Fibroblast of upper back skin (primary cell): ENCODE results near the gene BACH1.

Experiments used
- DNase-seq: peaks from one replicate; pipeline ENCODE4 v3.0.0-alpha.2; 2013

Gene BACH1

DNA sequence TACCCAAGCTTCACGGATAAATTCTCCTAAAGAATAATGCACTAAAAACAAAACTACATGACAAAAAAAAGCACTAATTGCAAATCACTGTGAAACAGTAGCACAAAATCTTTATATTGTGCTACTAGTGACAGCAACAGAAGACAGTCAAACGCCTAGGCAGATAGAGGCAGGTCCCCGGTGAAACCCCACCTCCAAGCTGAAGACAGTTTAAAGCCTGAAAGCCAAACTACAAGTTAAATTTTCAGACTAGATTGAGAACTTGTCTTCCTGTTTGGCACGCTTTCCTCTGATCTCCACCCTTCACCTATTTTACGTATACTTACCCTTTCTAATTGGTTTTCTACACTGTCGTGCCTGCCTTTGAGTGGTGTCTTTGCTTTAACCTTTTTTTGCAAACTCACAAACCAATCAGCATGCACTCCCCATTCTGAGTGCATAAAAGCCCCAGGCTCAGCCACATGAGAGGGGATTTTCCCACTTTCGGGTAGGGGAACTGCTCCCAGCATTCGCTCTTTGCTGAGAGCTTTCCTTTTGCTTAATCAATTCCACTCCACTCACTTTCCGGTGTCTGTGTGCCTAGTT, 3.6 kb upstream of the BACH1 start:
- no peak for DNase-seq

DNA sequence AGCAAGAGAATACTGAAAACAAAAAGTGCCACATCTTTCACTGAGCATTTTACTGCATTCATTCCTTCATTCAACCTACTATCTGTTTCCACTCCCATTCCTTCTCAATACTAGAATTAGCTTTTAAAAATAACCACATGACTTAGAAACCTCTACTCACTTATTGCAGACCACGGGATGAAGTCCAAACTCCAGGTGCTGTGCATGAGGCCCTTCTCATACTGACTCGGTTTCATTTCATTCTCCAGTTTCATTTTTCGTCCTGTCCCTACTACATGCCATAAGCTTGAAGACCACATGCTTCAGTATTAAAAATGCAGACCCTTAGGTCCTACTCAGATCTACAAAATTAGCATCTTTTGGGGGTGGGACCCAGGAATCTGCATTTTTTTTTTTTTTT, 2.3 kb upstream of the BACH1 start:
- no peak for DNase-seq

DNA sequence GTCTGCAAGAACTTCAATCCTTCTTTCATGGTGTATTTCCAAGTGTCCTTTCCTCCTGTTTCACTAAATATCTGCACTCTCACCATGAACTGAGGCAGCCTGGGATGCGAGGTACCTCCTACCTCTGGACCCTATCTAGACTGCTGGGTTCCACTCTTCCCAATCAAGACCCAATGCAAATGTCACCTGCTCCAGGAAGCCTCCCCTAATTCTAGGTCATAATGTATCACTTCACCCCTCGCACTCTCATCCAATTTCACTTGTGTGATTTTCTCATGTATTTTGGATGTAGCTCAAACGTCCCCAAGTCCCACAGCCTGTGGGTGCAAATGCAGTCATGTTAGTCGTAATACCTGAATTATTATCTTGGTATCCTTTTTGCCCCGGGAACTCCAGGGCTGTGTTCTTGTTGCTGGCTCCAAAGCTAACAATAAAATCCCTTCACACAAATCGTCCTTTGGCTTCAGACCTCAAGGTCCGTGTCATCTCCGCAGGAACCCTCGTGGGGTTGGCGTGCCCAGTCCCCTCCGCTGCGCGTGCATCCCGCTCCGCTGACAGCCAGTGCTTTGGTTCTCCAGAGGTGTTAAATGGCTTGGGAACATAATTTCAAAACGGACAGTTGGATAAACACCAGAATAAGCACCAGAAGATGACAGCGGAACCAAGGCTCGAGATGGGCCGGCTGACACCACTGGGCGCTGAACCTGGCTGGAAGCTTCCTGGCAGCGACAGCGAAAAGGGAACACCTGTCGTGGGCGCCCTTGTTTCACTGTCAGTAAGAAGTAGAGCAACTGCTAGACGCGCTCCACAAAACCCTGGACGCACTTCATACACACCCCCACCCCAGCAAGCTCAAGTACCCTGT, 1.0 kb upstream of the BACH1 start:
- DNase-seq = no peak

DNA sequence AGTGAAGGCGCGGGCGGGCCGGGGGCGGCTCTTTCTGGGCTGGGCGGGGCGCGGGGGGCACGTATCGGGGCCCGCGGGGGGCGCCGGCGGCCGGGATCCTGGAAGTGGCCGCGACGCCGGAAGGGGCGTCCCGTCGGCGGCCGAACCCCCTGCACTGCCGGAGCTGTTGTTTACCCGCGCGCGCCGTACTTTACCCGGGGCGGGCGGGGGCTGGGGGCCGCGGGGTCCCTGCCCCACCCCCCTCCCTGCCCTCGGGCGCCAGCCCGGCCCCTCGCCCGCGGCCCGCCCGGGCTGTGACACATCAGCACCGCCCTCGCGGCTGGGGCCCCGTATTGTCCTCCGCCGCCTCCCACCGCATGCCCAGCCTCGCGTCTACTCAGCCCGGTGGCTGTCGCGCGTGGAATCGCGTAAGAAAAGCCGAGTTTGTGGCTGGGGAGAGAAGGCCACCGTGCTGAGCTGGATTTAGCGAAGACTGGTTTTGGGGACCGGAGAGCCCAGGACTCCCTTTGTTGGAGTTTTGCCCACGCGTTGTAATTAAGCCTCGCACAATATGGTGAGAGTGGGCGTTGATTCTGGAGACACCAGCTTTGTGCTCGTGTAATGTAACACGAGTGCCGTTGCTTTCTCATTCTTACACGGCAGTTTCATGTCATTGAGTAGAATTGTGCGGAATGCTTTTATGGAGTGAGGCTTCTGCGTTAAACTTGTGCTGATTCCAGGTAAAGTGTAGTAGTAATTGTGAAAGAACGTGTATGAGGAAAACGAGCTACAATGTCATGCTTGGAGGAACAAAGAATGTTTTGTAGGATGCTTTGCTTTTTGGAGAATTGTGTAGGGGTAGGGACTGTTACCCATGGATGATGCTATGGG, 559 bp downstream of the BACH1 start:
- DNase-seq = peak; percentile 35

DNA sequence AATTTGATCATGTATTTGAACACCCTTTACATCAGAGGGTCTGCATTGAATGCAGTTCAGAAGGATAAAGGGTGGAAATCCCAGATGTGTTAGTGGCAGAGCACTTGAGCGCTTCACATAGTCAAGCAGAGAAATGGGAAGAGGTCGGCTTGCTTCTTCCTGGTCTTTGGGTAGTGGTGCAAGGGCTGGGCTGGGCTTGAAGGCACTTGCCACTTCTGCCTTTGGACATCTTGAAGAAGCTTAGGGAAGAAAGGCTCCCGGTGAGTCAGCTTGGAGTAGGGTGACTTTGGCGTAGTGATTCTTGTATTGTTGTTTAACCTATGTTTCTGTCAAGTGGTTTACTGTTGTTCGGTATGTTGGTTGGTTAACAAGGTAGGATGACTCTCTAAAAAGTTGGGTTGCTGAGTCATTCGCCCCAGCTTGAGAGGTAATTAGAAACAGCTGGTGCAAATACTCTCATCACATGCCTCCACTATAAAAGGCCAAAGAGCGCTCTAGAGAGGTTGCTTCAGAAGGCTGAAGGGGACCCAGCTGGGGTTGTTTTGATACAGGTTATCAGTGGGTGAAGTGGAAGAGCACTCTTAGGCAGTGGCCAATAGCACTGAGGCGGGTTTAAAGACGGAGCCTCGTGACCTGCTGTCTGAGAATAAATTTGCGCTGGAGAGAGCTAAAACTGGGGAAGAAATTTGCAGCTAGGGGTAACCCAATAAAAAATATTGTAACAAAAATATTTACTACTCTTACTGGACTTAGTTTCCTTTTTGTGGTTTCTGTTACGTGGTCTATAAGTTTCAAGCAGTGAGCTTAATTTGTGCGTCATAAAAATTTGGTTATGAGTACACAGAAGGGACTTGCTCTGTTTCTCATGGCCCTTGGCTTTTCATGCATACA, 1.4 kb downstream of the BACH1 start:
- DNase-seq = peak; percentile 97

DNA sequence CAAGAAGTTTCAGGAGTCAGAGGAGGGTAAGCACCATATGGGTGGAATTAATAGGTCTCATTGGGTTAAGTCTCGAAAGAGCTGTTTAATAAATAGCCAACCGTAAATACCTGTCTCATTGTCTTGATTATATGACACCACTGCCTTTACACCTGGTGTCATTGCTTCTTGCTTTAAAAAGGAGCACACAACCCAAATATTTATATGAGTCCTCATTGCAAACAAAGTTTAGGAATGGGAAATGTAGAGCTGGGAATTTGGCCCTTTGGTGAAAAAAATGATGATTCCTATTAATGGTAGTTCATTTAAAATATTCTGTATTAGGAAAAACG, 2.1 kb downstream of the BACH1 start:
- no peak for DNase-seq

DNA sequence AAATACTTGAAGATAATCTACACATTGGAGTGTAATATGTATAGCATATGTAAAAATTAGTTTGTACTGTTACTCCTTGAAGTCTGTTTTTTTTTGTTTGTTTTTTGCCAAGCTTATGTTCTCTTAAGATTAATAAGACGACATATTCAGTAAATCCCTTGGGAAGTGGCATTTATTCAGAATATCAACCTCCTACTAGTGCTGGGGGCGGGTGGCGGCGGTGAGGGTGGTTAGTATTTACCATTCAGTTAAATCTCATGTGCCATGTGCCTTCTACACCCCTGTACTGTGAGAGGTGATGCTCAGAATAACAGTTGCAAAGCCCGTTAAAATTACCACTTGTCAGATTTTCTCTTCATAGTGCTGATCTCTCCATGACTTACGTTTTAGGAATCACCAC, 3.0 kb downstream of the BACH1 start:
- DNase-seq = no peak

DNA sequence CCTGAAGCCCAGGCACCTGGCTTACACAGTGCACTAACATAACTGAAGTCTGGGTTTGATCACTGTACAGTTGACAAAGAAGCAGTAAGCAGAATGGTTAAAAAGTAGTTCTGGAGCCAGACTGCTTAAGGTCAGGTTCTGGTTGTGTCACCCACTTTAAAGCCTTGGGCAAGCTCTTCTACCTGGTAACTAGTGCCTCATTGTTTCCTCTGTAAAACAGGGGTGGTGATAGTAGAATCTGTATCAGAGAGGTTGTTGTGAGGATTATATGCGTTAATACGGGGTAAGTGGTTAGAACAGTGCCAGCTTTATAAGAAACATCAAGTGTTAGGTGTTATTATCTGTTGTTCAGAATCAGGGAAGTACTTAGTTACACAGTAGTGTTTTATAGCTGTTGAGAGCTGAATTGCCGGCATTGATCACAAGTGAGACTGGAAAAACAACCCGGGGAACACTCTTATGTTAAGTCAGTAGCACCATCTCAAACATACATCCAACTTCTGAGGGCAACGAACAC, 3.7 kb downstream of the BACH1 start:
- DNase-seq = no peak

DNA sequence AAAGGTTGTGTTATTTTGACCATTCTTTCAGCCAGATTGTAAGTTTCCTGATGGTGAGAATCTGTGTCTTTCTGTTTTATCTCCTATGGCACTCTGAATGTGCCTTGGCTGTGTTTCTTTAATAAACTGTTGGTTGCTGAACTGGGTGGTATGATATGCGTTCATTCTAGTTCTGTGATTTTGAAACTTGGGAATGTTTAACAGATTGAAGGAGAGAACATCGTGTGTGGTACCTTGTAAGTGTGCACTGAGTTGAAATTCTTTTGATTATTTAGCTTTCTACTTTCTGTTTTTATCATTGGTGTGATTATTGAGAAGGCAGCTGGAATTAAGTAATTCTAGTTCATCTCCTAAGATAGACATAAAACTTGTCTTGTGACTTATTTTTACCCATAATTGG, 4.6 kb downstream of the BACH1 start:
- no peak for DNase-seq

DNA sequence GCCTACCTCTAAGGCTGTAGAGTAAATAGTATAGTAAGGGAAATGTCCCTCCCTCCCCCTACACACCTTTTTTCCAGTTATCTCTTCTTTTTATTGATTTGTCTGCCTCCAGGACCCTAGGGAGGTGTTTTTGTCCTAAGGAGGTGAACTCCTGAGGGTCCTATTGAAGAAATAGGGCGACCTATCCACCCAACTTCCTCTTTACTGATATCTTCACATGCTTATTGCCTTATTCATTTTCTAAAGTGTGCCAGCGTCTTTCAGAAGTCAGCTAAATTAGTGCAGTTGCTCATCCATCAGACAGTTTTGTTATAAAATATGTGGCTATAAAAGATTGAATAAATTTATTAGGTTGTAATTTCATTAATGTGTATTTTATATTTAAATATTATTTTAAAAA, 5.9 kb downstream of the BACH1 start:
- no peak for DNase-seq

DNA sequence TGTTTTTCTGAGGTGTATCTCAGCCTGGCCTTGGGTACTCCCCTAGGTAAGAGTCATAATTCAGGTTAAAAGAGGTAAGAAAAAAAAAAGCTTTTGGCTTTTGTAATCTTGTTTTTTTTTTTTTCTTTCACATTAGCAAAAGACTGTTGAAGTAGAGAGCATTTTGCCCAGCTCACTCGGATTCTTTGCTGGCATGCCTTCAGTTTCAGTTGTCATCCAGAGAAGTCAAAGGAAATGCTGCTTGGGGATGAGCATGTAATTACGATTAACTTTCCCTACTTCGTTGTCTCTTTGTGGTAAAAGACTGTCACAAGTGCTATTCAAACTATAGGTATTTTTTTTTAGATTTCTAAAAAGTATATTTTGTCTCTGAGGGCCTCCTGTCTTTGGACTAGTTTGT, 6.3 kb downstream of the BACH1 start:
- no peak for DNase-seq

DNA sequence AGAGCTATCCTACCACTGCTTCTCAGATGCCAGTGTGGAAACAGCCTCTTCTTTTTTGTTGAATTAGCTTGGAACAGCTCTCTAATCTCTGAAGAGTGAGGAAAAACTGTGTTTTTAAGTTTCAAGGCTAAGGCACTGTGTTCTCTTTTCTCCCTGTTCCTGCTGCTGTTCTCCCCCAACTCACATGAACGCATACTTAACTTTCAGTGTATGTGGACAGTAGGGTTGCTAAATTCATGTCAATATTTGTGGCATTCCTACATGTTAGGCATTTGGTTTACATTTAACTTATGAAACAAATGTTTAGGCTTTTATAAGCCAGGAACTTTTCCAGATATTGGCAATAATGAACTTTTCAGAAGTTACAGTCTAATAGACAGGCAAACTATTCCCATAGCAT, 6.8 kb downstream of the BACH1 start:
- no peak for DNase-seq

DNA sequence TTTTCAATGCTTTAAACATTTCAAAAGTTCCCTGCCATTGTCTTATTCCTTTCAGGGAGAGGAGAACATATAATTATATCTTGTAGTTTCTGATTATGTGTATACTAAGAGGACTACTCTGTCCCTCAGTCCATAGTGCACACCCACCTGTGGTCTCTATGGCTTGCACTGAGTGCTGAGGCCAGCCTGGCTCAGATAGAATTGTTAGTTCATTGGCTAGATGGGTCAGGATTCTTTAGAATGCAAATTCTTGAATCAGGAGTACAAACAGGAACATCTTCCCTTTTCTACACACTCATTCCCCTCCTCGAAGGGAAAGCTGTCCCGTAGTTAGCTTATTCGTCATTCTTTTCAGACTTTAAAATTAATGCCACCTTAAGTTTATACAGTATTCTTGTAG, 8.2 kb downstream of the BACH1 start:
- DNase-seq = no peak

DNA sequence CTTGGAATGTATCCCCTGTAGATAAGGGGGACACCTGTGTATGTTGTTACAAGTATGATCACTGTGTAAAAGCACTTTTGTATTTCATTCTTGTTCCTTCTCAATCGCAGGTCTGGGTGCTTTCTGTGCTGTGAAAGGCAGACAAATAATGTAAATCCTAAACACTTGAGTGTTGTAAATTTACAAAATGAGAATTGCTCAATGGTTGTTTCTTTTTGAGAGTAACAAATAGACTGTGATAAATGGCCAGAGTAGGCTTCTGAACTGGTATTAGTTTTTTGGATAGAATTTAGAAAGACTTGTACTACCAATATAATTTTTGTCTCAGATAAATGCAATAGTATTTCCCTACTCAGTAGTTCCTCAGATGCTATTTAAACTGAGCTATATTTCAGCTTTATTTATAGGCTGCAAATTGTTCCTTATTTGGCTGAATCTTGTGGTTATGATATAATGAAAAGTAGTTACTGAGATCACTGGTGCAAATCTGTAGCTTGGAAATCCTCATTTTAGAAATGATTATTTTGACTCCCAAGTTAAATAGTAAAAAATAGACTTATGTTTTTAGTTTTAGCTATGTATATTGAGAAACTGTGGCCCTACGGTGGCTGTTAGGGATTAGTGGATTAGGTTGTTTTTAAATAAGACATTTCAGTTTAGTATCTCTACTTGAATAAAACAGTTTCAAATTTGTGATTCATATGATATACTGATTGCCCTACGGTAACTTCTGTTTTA, 9.2 kb downstream of the BACH1 start:
- no peak for DNase-seq

DNA sequence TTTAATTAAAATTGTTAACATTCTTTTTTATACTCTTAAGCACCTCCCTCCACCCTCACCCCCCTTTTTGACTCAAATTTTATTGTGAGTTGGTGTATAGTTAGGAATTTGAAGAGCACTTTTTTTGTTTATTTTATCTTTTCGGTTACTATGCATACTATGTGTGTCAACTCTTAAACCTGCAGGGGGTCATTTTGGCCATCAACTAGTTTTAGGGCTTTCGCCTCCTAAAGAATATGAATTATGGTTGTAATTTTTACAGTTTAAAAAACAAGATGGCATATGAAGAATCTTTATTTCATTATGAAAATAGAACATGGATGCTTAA, 9.7 kb downstream of the BACH1 start:
- DNase-seq = no peak

DNA sequence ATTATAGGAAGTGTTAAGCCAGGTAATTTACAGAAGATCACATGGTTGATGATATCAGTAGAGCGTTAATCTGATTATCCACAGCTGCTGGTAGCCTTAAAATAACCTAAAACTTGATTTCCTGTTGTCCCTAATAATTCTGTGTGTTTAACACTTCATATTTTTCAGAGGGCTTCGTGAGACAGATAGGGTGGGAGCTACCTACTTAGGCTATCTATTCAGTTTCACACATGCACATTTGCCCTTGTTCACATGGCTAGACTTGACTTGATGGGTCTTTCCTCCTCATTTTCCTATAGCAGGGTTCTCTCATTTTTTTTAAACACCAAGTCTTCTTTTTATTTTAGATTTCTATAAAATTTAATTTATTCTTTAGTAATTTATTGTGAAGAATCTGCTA, 11.0 kb downstream of the BACH1 start:
- DNase-seq = no peak

DNA sequence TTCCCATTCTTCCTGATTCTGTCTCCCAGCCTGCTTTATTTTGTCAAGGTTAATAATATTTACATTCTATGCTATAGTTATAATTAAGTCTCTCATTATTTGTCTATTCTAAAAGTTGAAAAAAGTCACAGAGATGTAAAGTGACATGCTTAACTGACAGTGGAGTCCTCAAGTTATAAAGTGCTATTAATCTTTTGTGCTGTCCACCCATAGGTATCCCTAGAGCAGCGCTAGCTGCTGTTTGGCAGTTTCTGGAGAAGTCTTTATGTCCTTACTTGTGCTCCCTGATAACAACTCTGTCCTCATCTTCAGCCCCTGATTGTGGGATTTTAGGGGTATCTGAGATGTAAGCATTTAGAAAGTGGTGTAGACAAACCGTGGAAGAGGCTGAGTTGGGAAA, 13.1 kb downstream of the BACH1 start:
- DNase-seq = no peak

DNA sequence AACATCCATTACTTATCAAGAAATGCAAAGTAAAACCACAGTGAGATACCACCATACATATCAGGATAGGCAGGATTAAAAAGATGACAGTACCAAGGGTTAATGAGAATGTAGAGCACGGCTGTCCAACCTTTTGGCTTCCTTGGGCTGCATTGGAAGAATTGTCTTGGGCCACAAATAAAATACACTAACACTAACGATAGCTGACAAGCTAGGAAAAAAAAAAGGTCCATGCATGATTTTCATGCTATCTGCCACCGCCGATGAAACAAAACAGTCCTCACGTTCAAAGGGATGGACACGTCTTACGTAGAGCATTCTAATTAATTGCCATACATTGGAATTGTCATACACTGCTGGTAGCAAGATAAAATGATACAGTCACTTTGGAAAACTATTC, 14.3 kb downstream of the BACH1 start:
- DNase-seq = no peak

DNA sequence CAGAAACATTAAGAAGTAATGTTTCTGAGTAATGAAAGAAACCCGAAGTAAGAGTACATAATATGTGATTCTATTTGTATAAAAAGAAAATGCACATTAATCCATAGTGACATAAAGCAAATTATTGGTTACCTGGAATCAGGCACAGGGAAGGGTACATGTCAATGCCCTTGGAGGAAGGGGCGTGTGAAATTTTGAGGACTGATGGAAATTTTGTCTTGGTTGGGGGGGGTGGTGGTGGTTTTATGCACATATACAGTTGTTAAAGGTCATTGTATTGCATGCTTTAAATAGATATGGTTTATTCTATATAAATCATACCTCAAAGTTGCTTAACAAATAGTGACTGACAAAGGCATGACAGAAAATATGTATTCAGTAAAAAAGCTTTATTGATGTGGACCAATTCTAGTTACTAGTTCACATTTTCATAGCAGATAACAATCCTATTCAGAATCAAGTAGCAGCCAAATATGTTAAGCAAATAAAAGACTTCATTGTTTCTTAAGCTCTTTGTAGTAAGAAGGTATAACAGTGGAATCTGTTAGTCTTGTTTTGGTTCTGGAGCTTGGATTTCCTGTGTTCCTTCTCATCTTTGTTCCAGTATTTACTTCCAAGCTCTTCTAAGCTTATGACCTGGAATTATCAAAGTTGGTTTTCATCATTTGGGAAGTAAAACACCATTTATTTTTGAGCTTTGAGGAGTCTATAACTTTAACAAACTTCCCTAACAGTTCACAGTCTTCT, 15.1 kb downstream of the BACH1 start:
- DNase-seq = no peak

DNA sequence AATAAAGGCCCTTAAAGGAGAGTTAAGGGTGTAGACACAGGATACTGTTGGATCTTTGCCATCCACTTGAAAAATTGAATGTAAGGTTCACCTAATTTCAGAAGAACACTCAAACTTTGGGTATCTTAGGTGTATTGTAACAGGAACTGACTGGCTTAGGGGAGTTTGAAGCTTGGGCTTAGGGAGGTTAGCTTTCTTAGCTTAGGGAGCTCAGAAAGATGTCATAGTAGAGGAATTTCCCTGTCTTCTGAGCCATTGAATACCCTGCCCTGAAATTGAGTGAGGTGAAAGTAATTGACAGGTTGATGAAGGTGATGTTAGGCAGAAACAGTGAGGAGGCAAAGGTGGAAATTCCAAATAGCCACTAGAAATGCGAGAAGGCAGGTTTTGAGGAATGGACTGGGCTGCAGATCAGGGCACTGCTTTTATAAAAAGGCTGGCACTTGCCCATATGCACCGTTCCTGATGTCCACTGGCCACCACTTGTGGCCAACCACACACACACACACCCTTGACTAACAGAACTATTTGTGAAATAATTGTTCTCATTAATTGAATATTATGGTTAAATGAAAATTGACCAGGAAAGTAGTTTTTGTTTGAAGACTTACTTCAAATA, 16.5 kb downstream of the BACH1 start:
- no peak for DNase-seq
